Ecto neural progenitor cell (in vitro differentiated cells): ENCODE results near the gene ZNF385B.
"Not testable (repeated sequence)": the region's sequence is repeated elsewhere in the genome, so short reads cannot be mapped to it uniquely, and the experiment has no call there.

Experiments used
- DNase-seq: peaks from one replicate; pipeline ENCODE4 v3.0.0-alpha.2; 2018; ENCODE audit warnings: low spot score

ZNF385B gene

DNA sequence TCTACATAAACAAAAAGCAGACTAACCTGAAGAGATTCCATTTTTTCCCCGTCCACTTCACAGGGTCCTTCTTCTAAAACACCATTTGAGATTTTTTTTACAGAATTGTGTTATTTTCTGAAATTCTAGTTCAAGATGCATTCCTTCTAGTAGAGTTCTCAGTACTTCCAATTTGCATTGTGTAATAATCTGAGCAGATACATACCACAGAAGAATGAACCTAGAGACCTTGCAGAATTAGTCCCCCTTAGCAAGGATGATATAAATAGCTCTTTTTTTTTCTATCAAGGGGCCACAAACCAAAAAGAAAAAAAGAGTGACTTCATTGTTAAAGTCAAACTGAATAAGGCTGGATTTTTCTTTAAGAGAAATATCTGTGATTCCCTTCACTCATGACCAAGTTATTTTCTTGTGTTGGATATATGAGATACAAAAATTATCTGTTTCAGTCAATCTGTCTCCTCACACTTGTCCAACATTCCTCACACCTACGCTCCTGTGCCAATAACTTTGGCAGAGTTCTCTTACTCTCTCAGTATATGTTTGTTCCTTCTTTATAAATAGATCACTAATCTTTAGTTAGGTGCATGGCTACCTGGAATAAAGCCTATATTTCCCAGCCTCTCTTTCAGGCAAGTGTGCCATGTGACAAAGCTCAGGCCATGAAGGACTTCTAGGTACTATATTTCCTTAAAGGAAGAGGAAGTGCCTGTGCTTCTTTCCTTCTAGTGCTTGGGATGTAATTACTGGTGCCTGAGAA lies 183.5 kb downstream of the ZNF385B start:
- DNase-seq: no peak

DNA sequence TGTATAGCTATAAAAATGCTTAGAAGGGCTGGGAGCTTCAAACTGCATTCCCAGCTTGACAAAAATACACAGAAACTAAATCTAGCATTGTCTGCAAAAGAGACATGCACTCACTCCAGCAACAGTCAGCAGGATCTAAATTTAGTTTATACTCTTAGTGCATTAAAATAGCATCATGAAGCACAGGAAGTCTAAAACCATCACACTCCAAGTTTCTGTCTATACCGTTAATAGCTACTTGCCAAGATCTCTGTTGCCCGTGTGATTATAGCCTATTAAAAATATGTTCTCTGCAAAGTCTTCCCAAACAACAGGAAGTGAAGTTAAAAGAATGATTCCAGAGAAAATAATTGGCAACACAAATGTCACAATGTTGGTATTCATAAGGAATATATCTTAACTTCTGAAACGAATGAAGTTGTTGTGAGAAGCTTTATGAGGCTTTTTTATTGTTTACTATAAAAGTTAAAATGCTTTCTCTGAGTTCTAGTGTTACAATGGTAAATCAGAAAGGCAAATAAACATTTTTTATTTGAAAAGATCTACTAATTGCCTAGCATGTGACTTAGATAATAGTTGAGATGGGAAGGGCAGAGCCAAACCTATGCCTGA lies 184.2 kb downstream of the ZNF385B start:
- DNase-seq: no peak

DNA sequence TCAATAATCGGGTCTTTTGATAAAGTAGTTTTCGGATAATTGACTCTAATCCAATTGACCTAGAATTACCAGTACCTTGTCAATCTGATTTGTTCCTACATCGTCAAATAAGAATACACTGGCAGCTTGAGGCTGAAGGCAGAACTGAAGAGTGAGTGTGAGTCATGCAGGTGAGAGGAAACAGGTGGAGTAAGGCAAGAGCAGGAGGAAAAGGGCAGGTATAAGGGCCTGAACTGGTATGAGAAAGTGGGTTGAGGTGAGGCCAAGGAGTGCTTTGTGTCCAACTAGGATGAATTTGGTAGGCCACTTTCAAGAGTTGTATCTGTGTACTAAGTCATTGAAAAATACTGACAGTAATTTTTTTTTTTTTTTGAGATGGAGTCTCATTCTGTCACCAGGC lies 186.0 kb downstream of the ZNF385B start:
- no peak for DNase-seq

DNA sequence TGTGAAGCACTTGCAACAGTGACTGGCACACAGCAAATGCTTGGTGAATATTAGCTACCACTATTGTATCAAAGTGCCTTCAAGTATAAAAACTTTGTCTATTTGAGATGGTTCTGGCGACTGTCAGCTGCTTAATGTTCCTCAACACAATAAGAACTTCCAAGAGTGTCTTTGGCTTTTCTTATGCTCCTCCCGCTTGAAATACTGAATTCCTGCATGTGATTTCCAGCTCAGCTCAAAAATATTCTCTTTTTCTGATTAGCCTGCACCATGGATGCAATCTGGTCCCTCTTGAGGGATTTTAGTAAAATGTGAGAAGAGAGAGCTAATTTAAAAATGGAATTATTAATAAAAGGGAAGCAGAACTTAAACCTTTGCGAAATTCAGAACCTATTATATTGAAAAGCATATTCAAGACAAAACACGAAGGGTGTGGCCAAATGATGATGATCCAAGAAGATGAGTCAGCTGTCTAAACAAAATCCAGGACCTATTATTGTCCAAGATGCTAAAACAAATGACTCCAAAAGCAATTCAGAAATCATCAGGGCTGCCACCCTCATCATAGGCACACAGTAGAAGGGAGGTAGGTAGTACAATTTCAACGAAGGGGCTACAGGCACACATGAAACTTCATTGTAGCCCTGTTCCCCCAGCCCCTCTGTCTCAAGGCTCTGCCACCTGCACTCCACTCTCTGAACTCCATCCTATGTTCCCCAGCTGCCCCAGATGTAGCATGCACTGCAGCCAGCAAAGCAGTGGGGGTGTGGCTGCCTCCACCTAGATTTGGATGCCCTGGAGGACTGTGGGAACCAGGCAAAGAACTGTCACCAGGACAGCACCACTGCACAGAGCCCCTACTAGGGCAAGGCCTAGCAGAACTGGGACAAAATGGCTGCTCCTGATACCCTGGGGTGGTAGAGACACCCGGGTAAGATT lies 190.1 kb downstream of the ZNF385B start:
- DNase-seq: no peak

DNA sequence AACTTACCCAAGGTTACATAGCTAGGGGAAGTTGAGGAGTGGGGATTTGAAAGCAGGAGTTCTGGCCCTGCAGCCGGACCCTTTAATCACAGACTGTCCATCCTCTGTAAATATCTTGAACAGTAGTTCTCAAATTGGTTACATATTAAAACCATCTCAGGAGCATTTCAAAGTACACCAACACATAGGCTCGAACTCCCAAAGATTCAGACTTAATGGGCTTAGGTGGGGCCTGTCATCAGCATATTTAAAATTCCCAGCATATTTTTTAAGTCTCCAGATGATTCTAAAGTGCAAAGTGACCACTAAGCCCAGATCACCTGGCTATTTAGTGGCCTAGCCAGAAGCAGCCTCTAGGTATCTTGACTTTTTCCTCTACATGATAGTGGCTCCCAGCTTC lies 192.2 kb downstream of the ZNF385B start:
- DNase-seq: no peak

DNA sequence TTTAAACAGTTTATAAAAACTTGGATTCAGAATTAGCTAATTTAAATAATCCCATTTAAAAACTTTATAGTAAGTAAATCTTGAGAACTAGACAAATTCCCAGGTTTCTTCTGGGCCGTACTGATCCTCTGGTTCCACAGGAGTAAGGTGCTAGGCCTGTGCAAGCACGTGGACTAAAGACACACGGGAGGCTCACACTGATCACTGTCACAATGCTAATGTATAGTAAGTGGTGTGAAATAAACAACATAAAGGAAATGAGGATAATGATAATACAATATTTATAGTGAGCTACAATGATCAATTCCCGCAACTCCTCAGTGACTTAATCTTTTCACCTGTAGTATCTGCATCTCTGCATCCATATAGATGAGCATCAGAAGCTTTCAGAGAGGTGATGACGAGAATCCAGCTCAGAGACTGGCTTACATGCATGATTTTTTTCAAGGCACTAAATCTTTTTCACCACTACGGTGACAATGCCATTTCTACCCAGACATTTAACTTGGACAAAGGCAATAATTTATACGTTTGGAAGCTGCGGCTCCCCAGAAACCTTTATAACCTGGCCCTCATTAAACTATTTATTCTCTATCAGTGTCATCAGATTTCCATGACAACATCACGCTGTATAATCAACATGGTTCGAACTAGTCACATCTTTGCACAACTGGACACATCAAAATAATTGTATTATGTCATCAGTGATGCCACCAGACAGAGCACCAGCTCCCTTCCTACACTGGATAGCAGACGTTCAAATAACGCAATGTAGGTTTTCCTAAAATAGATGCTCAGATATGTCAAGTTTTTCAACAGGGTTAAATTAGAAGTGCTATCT lies 196.2 kb downstream of the ZNF385B start:
- no peak for DNase-seq

DNA sequence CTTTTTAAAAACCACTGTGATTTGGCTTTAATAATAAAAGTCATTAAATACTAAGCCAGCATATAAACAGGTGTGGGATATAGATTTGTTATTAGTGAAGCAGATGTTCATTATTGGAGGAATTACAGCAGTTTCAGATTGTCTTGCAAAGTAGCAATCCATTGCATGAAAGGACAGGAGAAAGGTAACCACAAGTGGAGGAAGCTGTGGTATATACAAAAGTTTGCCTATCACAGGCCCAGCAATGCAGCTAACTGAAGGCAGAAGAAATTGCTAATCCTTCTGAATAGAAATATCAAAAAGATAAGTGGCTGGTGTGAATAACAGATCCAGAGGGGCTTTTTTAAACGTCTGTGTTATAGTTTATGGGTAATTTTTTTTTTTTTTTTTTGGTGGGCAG lies 199.4 kb downstream of the ZNF385B start:
- no peak for DNase-seq

DNA sequence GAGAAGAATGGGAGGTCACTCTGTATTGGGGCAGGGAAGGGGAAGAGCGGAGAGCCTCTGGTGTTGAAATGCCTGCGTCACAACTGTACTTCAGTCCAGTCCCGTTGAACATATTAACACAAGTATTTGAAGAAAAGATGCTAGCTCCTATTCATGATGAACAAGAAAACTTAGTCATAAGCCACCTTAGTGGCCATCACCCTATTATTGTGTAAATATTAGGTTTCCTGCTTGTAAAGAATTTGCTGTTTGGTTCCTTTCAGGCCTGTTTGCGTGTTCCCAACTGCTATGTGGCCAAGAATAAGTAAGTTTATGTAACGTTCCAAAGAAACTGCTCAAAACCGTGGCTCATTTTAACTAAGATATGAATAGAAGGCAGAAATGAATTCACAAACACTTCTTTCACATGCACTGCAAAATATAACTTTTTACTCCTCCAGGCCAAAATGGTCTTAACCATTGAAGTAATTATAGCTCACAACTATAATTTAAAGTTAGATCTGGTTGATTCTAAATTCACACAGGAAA lies 204.3 kb downstream of the ZNF385B start:
- no peak for DNase-seq

DNA sequence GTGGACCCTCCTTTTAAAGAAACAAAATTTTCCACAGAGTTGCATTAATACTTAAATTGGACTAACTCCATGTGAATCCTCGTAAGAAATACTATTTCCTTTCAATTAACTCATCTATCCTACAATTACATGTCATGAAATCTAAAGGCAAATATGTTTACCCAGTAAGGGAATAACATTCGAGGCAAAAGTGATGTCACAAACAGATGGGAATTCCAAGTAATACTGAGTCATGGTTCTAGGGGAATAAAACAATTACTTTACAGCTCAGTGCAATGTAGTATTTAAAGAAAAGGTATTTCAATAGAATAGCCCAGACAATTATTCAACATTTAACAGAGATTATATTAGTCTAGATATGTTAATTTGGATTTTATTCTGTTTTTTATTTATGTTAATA lies 205.8 kb downstream of the ZNF385B start:
- no peak for DNase-seq

DNA sequence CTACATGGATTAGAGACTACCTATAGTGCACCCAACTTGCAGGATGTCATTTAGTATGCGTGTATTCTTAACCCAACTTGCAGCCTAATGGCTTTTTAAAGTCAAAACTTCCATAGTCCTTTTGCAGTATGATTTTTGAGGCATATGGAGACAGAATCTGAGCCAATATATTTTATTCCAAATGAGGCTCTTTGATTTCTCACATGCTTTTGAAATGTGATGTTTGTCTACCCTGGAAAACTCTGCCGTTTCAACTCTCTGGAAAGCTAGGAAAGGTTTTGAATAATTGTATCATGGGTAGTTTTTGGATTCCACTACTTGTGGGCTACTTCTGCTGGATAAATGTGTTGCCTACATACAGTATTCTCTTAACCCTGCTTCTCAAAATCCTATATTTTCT lies 206.6 kb downstream of the ZNF385B start:
- DNase-seq: no peak

DNA sequence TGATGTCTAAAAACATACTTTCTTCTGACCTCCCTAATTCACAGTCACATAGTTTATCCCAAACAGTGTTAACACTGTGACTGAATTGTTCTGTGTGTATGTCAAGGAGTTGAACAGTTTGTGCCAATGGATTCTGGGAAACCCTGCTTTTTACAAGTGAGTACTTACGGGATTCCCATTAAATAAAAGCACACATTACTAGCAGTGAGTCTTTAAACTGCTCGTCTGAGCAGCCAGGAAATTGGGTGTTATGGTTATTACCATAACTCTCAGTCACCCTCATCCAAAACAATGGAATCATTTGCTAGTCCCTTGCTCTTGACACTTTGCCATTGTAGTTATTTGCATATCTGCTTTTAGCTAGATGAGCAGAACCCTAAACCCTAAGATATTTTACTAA lies 209.1 kb downstream of the ZNF385B start:
- no peak for DNase-seq

DNA sequence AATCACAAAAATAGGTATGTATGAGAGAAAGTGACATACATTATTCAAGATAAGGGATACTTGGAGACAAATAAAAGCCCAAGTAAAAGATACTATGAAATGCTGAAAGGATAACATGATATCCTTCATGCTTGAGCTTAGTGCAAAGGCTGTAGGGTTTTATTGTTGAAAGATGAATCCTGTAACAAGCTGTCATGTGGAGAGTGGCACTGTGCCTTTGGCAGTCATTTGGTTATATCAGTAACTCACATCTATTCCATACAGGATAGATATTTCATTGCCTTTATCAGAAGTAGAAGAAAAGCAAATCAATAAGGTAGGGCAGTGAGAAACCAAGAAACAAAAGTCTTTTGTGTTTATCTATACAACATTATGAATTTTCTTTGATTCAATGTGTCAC lies 211.0 kb downstream of the ZNF385B start:
- DNase-seq: no peak

DNA sequence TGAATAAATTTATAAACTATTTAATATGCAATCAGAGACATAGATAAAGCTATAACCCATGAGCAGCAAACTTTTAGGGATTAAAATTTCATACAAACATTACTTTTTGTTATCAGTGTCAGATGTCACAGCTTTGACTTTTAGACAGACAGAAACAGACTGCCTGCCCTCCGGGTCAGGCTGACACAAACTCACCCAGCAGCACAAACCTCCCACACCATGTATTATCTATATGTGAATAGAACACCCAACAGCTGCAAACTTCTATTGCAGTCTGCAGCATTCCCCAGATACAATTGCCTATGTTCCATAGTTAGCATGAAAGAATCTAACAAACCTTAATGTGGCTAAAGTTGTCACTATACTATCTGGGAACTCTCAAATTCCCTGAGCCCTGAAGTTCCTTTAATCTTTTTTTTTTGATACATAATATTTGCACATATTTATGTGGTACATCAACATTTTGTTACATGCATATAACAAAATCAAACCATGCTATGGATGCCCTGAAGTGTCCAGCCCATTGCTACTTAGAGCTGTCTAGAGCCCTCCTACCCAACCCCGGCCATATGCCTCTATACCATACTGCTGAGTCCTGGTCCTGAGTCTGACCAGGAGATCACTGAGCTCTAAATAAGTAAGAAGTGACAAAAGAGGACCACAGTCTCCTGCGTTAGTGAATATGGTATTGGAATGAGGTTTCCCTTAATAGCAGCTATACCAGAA lies 214.4 kb downstream of the ZNF385B start:
- no peak for DNase-seq

DNA sequence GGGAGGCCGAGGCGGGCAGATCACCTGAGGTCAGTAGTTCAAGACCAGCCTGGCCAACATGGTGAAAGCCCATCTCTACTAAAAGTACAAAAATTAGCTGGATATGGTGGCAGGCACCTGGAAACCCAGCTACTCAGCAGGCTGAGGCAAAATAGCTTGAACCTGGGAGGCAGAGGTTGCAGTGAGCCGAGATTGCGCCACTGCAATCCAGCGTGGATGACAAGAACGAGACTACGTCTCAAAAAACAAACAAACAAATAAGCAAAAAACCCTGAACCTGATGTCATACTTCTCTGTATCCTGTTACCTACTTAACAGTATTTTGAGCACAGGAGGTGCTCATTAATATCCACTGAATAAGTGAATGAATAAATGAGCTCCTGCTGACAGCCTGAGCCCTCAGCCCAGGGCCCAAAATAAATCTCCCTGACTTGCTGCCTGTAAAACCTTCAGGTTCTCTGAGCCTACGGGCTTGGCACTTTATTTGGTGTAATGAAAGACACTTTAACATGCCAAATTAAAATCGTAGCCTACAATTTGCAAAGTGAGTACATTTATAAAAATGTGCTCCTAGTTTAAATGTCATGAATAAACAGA lies 215.1 kb downstream of the ZNF385B start:
- no peak for DNase-seq

DNA sequence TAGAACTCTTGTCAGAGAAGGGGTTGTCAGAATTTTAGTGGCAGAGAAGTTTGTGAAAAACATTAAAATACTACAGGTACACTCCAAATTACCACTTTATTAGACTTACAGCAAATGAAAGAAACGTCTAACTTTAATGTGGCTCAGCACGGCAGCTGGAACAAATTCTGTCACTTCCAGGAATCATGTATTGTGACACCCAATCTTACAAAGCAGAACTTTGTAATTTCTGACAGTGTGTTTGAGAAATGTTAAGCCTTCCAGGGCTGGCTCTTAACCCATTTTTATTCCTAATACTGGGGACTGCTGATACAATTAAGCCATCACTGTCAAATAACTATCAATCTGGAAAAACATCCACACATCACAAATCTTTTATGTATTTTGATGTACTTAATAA lies 216.4 kb downstream of the ZNF385B start:
- DNase-seq: no peak

DNA sequence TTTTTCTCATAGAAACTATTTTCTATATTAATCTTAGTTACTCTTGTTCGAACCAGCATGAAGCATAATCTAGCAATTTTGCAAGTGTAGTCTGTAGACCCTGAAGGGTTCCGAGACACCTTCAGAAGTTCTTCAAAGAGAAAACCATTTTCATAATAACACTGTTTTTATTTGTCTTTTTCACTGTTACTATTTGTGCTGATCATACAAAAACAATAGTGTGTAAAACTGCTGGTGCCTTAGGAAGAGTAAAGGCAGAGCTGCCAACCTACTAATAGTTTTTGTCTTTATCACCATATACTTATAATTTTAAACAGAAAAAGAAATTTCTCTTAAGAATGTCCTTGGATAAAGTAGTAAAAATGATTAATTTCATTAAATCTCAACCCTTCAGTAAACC lies 218.9 kb downstream of the ZNF385B start:
- no peak for DNase-seq

DNA sequence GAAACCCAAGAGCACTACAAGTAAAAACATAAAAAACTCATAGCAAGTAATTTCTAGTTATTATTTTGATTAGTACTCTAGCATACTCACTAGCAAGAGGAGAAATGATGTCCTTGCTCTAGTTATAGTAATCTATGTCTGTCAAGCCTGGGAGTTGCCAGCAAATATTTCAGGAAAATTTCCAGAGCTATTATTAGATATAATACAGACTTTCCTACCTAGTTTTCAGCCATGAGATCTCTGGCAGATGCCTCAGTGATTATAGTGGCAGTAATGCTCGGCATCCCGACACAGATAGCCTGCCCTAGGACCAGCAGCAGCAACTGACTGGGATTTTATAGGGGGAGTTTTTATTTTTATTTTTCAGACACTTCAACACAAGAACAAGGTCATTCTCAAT lies 224.4 kb downstream of the ZNF385B start:
- DNase-seq: no peak

DNA sequence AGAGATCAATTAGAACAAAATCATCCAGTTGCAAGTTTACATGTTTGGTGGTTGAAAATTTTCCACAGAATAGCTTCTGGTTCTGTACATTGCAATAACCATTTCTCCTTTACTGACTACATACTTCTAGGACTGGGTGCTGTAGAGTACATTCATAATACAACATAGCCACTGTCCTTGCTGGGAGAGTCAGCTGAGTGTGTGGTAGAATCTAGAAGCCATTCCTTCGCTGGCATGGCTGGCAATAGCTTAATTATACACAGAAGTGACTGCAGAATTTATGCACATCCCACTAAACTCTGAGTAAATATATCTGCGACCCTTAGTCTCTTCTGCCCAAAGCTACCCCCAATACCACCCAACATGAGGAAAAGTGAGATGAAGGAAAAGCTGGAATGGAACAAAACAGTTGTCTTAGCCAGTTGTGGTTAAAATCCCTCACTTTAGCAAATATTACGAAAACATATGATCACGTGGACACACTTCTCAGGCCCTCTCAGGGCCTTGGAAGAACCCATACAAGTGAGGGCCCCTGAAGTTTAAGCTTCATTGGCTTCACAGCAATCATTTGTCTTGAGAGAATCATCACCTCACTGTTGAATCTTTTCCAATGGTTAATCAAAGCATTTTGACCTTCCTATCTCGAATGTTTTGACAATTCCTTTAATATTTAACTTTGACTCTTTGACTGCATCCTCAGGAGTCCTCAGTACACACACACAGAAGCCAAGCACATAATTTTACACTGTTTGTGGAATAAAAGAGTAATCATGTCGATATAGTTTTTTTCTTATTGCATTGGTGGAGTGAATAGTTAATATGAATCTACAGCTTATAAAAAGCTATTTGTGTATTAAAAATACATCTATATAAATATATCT lies 225.1 kb downstream of the ZNF385B start:
- no peak for DNase-seq

DNA sequence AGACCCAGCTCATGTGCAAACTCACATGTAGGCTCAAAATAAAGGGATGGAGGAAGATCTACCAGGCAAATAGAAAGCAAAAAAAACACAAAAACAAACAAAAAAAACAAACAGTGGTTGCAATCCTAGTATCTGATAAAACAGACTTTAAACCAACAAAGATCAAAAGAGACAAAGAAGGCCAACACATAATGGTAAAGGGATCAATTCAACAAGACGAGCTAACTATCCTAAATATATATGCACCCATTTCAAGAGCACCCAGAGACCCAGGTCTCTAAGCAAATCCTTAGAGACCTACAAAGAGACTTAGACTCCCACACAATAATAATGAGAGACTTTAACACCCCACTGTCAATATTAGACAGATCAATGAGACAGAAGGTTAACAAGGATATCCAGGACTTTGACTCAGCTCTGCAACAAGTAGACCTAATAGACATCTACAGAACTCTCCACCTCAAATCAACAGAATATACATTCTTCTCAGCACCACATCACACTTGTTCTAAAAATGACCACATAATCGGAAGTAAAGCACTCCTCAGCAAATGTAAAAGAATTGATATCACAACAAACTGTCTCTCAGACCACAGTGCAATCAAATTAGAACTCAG lies 229.5 kb downstream of the ZNF385B start:
- DNase-seq: not testable (repeated sequence)
